Ishikawa (cell line): ENCODE data around the gene IL21R.

Experiments
- FOXM1 ChIP-seq: IDR thresholded peaks from 2 replicates; pipeline ENCODE4 v1.6.1; 2012; ENCODE audit warnings: low read depth, borderline replicate concordance
- RAD21 ChIP-seq: IDR thresholded peaks from 2 replicates; pipeline ENCODE4 v1.6.1; 2012; ENCODE audit warnings: low read depth
- TAF1 ChIP-seq: IDR thresholded peaks from 2 replicates; pipeline ENCODE4 v1.6.1; 2012; ENCODE audit warnings: low read depth, mild to moderate bottlenecking
- TEAD4 ChIP-seq: IDR thresholded peaks from 2 replicates; pipeline ENCODE4 v1.6.1; 2012
- TF ChIP-seq, protein P1 (sequence below): IDR thresholded peaks from 2 replicates; pipeline ENCODE4 v1.6.1; 2012

DNA sequence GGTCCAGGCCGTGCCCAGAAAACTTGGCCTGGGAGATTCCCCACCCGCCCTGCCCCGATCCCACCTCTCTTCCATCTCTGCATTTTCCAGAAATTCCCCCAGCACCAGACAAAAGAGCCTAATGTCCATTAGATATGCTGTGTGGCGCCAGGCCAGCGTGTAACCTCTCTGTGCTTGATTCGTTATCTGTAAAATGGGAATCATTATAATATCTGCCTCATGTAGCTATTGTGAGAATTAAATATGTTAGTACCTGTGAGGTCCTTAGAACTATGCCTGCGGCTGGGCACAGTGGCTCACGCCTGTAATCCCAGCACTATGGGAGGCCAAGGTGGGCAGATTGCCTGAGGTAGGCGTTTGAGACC, 33.6 kb upstream of the IL21R start:
- TF ChIP-seq TAF1 (no peak), RAD21 (no peak), FOXM1 (no peak), TEAD4 (no peak)
- TF ChIP-seq, protein P1, sequence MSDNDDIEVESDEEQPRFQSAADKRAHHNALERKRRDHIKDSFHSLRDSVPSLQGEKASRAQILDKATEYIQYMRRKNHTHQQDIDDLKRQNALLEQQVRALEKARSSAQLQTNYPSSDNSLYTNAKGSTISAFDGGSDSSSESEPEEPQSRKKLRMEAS, result no peak
